Stimulated activated CD4-positive, alpha-beta T cell treated with anti-CD3 and anti-CD28 coated beads, Interleukin-4, amount 100 ng/mL, for 24 hours (primary cell): ENCODE results near the gene TRIM32.
"Not testable (repeated sequence)": the region's sequence is repeated elsewhere in the genome, so short reads cannot be mapped to it uniquely, and the experiment has no call there.

ENCODE experiments used
- DNase-seq: peaks from one replicate; pipeline ENCODE4 v3.0.0-alpha.2; 2020

TRIM32 gene

DNA sequence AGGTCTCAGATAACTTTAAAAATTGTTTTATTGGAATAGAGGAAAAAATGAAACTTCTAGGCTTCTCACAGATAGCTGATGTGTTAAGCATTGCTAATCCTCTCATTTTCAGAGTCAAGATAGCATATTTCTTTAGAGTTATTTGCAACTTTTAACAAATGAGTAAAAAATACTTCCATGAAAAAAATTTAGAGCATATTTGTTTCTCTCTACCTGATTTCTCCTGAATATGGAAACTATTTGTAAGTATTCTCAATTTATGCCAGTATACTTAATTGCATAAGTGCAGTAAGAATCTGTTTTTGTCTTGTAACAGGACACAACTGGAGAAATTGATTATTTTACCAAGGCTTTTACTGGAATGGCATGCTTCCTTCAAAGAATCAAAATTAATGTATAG, 3.6 kb upstream of the TRIM32 start:
- no peak for DNase-seq

DNA sequence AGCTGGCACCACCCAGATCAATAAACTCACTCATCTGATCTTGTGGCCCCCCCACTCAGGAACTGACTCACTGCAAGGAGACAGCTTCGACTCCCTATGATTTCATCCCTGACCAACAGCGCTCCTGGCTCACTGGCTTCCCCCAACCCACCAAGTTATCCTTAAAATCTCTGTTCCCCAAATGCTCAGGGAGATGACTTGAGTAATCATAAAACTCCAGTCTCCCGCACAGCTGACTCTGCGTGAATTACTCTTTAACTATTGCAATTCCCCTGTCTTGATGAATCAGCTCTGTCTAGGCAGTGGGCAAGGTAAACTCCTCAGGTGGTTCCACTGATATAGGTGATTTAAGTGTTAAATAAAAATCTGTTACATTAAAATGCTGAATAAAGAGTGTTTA, 1.9 kb upstream of the TRIM32 start:
- no peak for DNase-seq

DNA sequence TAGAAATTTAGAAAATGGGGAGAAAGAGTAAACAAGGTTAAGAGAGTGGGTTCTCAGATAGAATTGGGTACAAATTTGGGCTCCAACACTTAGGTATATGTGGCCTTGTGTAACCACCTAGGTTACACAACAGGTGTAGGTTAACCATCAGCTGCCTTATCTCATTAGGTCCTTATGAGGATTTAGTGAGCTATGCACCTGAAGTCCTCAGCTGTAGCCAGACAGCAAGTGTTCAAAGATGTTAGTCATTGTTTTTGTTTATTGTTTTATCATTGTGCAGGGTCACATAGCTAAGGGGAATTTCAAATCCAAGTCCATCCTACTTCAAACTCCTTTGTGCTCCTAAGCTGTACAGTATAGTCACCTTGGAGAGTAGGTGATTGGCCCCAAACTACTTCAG, 970 bp upstream of the TRIM32 start:
- no peak for DNase-seq

DNA sequence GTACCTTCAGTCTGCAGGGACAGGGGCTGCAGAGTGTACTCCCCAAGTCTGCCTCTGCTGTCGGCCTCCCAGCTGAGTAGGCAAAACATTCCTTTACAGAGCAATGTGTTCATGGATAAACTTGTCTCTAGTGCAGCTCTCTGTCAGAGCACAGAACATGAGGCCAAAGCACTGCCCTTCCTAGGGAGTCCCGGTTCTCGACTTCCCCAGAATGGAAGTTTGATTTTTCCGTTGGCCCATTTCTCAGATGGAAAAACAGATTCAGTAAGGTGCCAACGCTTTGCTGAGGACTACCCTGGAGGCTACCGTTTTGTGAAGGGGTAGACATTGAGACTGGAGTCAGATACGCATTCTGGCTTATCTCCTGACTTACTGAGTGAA, 422 bp upstream of the TRIM32 start:
- no peak for DNase-seq

DNA sequence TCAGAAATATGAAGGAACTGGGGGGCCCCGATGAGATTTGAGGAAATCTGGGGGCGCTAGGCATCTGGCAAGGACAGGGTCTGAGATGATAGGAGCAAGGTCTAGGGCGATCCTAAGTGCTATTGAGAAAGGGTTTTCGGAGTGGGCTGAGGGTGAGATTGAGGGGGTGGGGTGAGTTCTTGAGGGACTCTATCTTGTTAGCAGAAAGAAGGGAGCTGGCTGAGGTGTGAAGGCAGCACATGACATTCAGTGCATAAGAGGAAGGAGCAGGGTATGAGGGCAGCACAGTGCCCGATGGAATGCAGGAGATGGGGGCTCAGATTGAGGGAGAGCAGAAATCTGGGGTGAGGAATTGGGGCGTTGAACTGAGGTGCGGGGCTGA, 640 bp downstream of the TRIM32 start:
- no peak for DNase-seq

DNA sequence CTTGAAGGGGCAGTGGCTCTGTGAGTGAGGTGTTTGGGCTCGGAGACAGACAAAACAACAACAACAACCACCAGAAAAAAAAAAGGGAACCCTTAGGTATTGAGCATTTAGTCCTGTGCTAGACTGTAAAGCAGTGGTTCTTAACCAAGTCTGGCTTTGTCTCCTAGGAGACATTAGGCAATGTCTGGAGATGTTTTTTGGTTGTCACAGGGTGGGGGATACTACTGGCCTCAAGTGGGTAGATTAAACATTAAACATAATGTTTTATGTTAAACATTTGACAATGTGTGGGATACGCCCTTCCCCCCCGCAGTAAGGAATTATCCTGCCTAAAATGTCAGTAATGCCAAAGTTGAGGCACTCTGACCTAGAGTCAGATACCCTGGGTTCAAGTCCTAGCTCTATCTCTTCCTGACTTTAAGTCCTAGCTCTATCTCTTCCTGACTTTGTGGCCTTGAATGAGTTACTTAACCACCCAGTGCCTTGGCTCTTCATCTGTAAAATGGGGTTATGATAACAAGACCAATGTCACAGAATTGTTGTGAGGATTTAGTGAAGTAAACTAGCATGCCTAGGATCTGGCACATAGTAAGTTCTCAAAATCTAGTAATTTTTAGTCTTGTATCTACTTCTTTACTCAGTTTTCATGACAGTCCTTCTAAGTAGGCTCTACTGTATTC, 1.8 kb downstream of the TRIM32 start:
- DNase-seq = no peak

DNA sequence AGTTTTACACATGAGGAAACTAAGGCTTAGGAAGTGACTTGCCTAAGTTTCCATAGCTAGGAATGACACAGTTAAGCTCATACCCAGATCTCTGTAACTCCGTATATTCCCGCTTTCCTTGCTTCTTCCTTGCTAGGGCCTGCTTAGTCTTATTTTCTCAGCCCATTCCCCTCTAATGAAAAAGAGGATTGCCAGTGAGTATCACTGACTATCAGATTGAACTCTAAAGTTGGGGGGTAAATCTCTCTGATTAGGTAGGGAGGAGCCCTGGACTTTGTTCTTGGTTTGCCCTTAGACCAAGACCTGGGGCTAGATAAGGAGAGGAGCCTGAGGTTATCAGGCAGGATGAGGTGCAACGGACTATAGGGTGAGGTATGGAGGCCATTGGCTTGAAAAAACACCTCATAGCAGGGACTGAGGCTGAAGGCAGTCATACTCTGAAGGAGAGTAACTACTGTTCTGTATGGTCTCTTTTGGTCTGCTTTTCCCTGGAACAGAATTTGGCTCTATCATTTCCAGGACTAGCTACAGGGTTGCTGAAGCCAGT, 2.5 kb downstream of the TRIM32 start:
- DNase-seq = no peak

DNA sequence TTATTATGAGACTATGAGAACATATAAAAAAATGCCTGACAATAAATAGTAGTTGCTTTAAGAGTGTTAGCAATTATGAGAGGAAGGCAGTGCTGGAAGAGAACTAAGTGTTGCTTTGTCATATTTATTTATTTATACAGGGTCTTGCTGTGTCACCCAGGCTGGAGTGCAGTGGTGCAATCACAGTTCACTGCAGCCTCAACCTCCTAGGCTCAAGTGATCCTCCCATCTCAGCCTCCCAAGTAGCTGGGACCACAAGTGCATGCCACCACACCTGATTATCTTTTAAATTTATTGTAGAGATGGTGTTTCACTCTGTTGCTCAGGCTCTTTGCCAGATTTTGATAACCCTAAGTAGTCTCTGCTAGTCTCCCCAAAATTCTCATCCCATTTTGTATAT, 3.7 kb downstream of the TRIM32 start:
- DNase-seq = not testable (repeated sequence)

DNA sequence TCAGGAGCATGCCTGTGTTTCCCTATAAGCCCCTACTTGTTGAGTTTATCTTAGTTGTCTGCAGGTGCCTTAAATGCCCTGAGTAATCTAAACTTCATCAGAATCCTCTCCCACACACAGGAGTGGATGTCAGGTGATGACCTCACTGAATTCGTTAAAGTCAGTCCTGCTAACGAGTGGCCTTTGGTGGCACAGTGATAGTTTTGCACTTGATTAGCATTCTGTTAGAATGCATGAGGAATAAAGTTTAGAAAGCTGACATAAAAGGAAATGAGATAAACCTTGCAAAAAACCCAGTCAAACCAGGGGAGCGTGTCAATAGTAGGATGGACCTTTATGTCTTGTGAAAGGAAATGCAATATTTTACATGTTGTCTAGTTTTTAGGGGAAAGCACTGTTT, 4.5 kb downstream of the TRIM32 start:
- no peak for DNase-seq

DNA sequence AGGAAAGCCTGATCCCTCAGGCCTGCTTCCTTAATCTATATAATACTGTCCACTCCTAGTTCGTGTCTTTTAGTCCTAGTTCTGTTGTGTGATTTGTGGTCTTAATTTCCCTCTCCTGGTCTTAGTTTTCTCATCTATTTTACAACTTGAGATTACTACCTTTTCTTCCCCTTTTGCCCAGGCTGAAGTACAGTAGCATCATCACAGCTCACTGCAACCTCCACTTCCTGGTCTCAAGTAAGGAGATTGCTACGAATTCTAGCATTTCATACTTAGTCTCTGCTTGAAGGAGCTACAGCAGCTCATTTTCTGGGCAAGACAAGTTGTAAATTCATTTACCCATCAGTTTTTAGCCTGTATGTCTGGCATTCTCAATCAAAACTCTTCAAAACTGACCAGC, 5.5 kb downstream of the TRIM32 start:
- no peak for DNase-seq

DNA sequence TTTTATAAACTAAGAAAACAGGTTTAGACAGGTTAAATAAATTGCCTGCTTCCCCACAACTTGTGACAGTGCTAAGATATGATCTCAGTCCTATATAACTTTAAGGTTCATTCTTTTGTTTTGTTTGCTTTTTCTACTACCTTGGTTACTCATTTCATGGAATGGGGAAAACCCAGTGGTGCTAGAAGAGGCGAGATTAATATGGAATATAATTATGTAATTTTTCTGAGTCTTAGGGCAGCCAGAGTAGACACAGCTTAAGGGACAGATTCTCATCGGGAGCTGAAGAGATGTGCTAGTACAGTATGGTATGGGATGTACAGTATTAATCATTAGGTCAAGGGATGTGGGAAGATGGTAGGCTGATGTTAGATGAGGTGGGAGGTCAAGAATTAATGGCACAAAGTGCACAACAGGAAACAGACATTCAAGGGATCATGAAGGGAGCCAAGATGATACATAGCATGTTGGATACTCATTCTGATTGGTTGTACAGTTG, 6.2 kb downstream of the TRIM32 start:
- no peak for DNase-seq

DNA sequence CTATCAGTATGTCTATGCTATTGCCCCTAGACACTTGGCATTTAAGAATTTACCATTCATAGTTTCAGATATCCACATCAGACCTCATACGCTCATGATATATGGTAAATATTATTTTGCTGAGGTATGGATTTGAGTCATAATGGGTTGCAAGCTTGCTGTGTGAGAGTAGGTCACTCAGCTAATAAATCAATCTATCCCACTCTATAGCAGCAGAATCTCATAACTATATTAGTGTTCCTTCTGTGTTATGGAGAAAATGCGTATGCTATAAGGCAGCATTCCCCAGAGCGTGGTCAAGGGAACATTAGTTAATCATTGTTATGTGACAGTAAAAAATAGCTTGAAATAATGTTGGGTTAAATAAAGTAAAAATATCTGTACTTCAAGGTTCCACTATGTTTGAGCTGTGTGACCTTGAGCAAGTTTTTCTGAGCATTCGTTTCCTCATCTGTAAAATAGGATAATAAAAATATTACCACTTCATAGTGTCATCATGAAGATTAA, 7.7 kb downstream of the TRIM32 start:
- no peak for DNase-seq

DNA sequence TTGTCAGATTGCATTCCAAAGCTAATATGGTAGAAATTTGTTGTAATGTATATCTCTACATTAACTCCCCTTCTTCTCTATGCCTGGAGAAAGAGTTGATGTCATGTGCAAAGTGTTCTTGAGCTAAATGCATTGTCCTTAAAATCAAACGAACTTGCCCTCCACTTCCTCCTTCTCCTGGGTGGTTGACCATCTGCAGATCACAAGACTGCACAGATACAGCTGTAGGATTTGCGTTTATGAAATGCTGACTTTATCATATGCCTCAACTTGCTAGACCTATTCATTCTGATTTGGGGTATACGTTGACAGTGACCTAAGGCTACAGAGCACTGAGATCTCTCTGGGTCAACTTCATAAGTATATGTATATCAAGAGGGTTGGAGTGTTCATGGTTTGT, 8.3 kb downstream of the TRIM32 start:
- no peak for DNase-seq

DNA sequence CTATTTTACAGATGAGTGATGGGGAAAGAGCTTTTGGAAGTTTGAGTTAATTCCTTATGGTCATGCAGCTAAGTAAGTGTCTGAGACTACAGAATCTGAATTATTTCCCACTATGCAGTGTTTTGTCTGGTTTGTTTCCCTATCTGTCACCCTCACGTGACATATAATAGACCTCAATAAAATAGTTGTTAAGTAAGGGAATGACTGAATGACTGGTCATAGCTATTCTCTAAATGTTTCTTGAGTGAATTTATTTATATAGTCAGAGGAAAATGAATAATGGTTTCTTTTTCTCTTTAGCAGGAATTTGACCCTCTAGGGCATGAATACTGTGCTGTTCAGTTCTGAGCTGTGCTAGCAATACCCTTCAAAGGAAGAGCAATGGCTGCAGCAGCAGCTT, 10.3 kb downstream of the TRIM32 start:
- no peak for DNase-seq

DNA sequence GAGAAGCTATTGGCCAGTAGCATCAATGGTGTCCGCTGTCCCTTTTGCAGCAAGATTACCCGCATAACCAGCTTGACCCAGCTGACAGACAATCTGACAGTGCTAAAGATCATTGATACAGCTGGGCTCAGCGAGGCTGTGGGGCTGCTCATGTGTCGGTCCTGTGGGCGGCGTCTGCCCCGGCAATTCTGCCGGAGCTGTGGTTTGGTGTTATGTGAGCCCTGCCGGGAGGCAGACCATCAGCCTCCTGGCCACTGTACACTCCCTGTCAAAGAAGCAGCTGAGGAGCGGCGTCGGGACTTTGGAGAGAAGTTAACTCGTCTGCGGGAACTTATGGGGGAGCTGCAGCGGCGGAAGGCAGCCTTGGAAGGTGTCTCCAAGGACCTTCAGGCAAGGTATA, 10.8 kb downstream of the TRIM32 start:
- DNase-seq = no peak

DNA sequence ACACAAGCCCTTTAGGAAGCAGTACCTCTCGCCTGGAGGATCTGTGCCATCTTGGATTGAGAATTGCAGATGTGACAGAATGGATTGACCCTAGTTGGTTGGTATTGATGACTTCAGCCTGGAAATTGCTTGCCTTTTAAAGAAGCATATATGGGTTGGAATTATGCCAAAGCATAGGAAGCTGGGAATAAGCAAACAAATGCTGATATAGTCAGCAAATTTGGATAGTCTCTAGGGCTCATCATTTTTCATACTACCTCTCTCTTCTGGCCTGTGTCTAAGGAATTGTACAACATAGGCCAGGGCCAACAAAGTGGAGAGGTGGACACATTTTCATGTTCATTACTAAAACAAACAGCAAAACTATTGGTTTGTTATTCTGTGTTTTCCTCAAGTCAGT, 13.2 kb downstream of the TRIM32 start:
- no peak for DNase-seq

DNA sequence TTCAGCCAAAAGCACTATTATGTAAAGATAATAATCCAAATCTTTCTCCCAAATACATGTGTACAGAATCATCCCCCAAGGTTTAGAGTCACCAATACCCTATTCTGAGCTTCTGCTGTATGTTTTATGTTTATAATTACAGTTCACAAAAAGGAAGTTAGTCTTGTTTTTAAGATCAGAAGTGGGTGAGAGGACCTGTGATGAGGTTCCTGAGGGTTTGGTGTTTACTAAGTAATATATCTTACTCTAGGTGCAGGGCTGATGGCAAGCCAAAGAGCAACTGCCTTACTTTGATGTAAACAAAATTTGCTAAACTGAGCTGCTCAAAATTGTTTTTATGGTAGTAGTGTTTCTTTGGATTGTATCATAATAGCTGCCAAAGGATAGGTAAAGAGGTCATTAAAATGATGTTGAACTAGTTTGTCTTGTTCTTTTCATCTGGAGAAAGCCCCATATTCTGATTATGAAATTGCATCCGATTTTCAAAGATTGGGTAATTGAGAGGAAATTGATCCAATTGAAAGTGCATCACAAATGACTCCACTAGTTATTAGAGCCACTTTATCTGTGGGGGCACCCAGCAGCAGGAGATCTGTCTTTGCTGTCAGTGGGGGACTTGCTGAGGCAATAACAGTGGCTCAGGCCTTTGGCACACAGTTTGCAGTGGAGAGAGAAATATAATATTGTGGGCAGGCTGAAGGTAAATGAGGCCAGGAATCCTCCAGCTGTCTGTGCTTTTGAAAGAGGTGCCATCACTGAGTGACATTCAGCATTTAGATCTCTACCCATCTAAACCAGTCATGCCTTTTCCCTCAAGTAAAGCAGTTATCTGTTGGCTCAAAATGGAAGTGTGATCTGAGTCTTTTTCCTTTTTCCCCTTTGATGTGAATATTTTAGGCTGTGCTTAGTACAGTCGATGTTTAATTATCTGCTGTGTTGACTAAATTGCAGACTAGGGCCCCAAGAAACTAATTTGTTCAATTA, 14.1 kb downstream of the TRIM32 start:
- DNase-seq = no peak

DNA sequence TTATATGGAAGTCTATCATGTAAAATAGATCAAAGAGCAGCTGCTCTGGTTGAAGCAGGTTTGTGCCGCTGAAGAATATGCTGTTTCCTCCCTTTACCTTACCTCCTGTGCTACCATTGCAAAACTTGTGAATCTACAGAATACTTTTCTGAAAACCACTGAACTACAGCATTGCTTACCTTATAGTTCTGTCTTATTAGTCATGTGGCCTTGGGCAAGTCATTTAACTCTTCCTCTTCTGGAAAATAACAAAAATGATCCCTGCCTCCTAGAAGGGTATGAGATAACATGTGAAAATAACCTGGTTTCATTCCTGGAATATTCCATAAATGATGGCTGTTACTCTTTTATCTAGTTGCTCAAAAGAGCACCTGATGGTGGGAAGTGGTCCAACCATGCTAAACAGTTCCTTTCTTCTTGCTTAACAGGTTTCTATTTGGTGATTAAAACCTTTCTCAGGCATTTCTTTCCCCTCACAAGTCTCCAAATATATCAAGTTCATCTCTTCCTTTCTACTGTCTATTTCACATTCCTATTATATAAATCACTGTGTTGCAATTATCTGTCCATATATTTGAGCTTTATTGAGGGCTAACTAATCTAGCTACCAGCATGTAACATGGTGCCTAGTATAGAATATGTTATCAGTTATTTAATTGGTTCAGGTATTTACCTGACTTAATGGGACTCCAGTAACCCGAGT, 15.0 kb downstream of the TRIM32 start:
- no peak for DNase-seq

DNA sequence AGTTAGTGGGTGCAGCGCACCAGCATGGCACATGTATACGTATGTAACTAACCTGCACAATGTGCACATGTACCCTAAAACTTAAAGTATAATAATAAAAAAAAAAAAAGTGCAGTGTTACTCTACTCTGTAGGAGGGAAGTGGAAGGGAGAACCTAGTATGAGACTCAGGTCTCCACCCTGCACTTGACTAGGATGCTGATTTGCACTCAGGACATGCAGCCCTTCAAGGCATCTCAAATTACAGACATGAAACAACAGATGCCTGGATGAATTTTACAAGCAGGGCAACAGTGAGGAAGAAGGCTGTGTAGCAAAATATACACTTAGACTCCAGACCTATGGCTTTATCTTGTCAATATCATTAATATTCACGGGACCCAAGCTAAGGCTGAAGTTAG, 16.5 kb downstream of the TRIM32 start:
- DNase-seq = no peak

DNA sequence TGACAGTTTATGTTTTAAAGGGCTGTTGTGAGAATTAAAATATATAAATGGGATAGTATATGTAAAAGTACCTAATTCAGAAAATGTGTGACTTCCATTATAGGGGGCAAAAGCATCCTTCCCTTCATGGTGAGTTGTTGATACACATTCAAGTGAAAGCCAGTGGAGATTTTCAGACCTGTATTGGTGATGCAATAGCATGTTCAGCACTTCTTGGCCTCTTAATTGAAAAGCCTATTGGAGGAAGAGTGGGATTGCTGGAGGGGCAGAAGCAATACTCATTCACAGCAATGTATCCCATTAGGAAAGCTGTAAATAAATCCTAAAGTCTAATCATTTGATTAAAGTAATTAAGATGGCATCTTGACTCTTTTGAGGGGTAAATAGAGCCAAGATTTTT, 17.4 kb downstream of the TRIM32 start:
- no peak for DNase-seq

DNA sequence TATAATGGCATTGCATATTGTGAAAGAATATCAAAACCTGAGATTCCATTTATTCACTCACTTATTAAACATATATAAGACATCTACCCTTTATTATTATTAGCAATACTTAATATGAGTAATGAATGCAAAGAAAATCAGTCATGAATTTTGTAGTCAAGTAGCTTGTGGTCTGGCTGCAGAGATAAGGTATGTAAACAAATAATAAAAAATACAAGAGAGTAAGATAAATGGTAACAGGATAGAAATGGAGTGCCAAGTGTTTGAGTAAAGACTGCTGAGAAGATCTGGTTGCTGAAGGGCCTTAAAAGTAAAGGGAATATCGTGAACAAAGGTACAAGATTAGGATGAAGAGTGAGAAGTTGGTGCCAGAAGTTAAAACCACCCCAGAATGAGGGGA, 18.4 kb downstream of the TRIM32 start:
- no peak for DNase-seq

DNA sequence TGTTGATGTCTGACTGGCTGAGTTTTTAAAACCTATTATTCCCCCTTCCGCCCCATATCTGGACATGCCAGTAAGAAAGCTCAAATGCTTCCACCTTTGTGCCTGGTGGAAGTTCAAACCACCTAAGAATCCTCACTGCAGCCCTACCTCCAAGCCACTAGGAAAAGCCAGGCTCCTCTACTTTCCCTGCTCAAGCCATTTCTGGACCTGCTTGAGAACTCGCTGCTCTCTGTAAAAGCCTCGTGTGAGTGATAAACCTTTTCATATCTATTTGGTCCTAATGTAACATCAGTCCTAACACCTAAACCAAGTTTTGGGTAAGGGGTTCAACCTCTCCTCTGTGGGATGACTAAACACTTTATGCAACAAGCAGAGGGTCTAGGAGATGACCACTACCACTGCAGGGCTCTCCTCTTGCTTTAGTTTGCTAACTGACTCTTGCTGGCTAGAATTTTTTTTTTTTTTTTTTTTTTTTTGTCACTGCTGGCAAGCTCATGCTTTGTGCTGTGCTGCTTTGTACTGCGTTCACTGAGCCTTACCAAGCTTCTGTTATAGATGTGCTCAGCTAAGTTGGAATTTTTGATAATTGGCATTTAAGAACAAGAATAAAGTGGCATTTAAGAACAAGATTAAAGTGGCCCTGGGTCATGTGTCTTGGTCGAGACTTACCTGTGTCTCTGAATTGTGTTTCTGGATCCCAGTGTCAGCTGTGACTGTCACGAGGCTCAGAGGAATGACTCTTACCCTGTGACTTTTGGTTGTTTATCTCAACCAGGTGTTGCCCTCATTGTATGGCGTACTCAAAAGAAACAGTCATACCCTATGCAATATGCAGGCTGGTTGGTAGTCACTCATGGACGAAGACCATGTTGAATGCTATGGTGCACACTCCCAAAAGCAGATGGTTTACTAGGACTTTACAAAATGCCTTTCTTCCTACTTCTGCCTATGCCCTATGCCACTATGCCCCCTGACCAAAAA, 19.5 kb downstream of the TRIM32 start:
- no peak for DNase-seq
